ENCODE measurements around the gene HCRTR1.
A peak's percentile ranks its signal among the peaks of the same experiment; 100 is the strongest.
"Not testable (repeated sequence)": the region's sequence is repeated elsewhere in the genome, so short reads cannot be mapped to it uniquely, and the experiment has no call there.

Gene HCRTR1

GRCh38 chr1:31581821-31582810 is 35.4 kb upstream of the HCRTR1 start:
- FAIRE-seq (no peak), DNase-seq (ENCODE audit: low spot score) (no peak)

GRCh38 chr1:31583082-31583994 is 34.2 kb upstream of the HCRTR1 start:
- DNase-seq (ENCODE audit: low spot score) (no peak), FAIRE-seq (no peak)

- FAIRE-seq (no peak), DNase-seq (ENCODE audit: low spot score) (no peak)
Measured at GRCh38 chr1:31583995-31584868, 33.3 kb upstream of the HCRTR1 start.

- no peak for DNase-seq (ENCODE audit: low spot score)
- no peak for FAIRE-seq
Measured at GRCh38 chr1:31584869-31585735, 32.4 kb upstream of the HCRTR1 start.

GRCh38 chr1:31585736-31586365 is 31.6 kb upstream of the HCRTR1 start:
- DNase-seq (ENCODE audit: low spot score), result no peak
- no peak for FAIRE-seq

- DNase-seq (ENCODE audit: low spot score) (no peak), FAIRE-seq (no peak)
Measured at GRCh38 chr1:31586376-31587327, 30.8 kb upstream of the HCRTR1 start.

- FAIRE-seq; DNase-seq (ENCODE audit: low spot score): not testable (repeated sequence)
Measured at GRCh38 chr1:31587328-31587699, 30.2 kb upstream of the HCRTR1 start.

GRCh38 chr1:31587720-31588423 is 29.6 kb upstream of the HCRTR1 start:
- DNase-seq (ENCODE audit: low spot score), result peak; percentile 81
- no peak for FAIRE-seq

GRCh38 chr1:31588751-31589515 is 28.6 kb upstream of the HCRTR1 start:
- FAIRE-seq (no peak), DNase-seq (ENCODE audit: low spot score) (peak; percentile 67)

GRCh38 chr1:31591425-31592093 is 25.9 kb upstream of the HCRTR1 start:
- DNase-seq (ENCODE audit: low spot score) (peak; percentile 69), FAIRE-seq (peak; percentile 37)

GRCh38 chr1:31592132-31592531 is 25.4 kb upstream of the HCRTR1 start:
- FAIRE-seq (no peak), DNase-seq (ENCODE audit: low spot score) (no peak)

GRCh38 chr1:31593136-31593665 is 24.3 kb upstream of the HCRTR1 start:
- DNase-seq (ENCODE audit: low spot score) (no peak), FAIRE-seq (no peak)

- DNase-seq (ENCODE audit: low spot score) (peak; percentile 80), FAIRE-seq (peak; percentile 58)
Measured at GRCh38 chr1:31593770-31594632, 23.5 kb upstream of the HCRTR1 start.

- DNase-seq (ENCODE audit: low spot score) (no peak), FAIRE-seq (no peak)
Measured at GRCh38 chr1:31595836-31596736, 21.4 kb upstream of the HCRTR1 start.
